Tibial nerve (tissue), 4 donors: ENCODE measurements around the gene SECISBP2L.

Source experiments
- EP300 ChIP-seq, 2 donors: sonication (generic); formaldehyde crosslinking; IDR thresholded peaks; one replicate each; pipeline ENCODE4 v1.6.1; 2017; ENCODE audit warnings: antibody characterized with exemption in 2 of 2, mild to moderate bottlenecking in 1 of 2
- POLR2A ChIP-seq, 2 donors: fragments of 450-650 bp; IDR thresholded peaks; one replicate each; pipeline ENCODE4 v1.6.1; 2017; ENCODE audit warnings: antibody characterized with exemption in 2 of 2, mild to moderate bottlenecking in 2 of 2, moderate library complexity in 2 of 2
- TF ChIP-seq, protein P1 (sequence below), 5 experiments: fragments of 200-600 bp in 3 of 5; fragments of 450-650 bp in 2 of 5; sonication (generic) in 3 of 5; IDR thresholded peaks; one replicate each; pipeline ENCODE4 v1.5.1; 2016 to 2019; ENCODE audit warnings: antibody characterized with exemption in 5 of 5, mild to moderate bottlenecking in 3 of 5, moderate library complexity in 2 of 5

DNA sequence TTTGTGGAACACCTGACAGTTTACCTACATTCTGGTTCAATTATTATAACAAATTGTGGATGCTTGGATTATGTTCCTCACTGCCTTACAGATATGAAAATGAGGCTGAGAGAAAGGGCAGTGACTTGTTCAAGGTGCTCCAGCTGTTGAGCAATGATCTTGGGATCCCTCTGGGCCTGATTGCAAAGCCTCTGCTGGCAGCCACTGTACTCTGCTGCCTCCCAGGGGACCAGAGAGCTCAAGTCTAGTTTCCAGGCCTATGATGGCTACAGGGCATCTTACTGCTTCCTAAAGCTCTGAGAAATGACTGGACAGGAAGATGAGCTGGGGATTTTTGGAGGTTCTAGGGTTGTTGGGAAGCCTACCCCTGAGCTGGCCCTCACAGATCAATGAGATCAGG is 80.3 kb downstream of the SECISBP2L start:
- TF ChIP-seq POLR2A (IDR thresholded peaks at IDR 0.05) (no peak), EP300 (IDR thresholded peaks at IDR 0.05) (no peak)
- TF ChIP-seq, protein P1, sequence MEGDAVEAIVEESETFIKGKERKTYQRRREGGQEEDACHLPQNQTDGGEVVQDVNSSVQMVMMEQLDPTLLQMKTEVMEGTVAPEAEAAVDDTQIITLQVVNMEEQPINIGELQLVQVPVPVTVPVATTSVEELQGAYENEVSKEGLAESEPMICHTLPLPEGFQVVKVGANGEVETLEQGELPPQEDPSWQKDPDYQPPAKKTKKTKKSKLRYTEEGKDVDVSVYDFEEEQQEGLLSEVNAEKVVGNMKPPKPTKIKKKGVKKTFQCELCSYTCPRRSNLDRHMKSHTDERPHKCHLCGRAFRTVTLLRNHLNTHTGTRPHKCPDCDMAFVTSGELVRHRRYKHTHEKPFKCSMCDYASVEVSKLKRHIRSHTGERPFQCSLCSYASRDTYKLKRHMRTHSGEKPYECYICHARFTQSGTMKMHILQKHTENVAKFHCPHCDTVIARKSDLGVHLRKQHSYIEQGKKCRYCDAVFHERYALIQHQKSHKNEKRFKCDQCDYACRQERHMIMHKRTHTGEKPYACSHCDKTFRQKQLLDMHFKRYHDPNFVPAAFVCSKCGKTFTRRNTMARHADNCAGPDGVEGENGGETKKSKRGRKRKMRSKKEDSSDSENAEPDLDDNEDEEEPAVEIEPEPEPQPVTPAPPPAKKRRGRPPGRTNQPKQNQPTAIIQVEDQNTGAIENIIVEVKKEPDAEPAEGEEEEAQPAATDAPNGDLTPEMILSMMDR (IDR thresholded peaks at IDR 0.05): peak in 3 of 5 experiments; percentile 10 to 13 (median 12)
